22Rv1 (cell line): ENCODE results near the gene C3orf20.
A peak's percentile ranks its signal among the peaks of the same experiment; 100 is the strongest.

Experiments
- H3K27ac ChIP-seq: fragments of 450-650 bp; 2 replicates; pipeline ENCODE4 v1.5.1; 2017
- CTCF ChIP-seq: fragments of 450-650 bp; IDR thresholded peaks from 2 replicates; pipeline ENCODE4 v1.5.1; 2017; ENCODE audit warnings: mild to moderate bottlenecking
- ZFX ChIP-seq: fragments of 450-650 bp; IDR thresholded peaks from 2 replicates; pipeline ENCODE4 v1.6.1; 2017; ENCODE audit warnings: antibody characterized with exemption, borderline replicate concordance

The C3orf20 gene

DNA sequence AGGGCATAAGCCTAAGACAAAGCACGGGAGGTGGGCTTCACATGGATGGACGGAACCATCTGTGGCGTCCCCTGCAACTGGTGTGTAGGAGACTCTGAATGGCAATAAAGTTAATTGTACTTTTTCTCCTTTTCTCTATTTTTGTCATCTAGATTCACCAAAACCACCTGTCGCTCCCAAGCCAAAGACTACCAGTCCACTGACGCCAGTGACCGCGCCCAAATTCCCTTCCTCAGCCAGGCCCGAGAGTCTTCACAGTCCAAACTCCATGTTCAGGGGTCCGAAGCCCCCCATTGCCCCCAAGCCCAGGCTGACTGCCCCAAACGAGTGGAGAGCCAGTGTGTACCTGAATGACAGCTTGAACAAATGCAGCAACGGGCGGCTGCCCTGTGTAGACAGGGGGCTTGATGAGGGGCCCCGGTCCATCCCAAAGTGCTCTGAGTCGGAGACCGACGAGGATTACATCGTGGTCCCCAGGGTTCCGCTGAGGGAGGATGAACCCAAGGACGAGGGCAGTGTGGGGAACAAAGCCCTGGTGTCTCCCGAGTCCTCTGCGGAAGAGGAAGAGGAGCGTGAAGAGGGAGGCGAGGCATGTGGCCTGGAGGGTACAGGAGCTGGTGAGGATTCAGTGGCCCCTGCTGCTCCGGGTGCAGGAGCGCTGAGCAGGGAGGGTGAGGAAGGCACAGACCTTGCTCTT is 144.0 kb downstream of the C3orf20 start, which contains the start of gene FGD5:
Gene FGD5, plus strand, starts transcription at position 159 of the 697 bp plus-strand sequence. Its CDS starts 110 bp downstream, at position 269.
- TF ChIP-seq CTCF = no peak
- no peak for TF ChIP-seq ZFX
- H3K27ac ChIP-seq = no peak within 1 kb of the TSS

DNA sequence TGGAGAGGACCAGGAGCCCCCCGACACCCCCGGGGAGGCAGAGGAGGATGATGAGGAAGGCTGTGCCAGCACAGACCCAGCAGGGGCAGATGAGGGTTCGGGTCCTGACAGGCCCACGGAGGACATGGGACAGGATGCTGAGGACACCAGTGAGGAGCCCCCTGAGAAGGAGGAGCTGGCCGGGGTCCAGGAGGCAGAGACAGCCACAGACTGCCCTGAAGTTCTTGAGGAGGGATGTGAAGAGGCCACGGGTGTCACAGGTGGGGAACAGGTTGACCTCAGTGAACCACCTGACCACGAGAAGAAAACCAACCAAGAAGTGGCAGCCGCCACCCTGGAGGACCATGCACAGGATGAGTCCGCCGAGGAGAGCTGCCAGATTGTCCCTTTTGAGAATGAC is 144.7 kb downstream of the C3orf20 start:
- TF ChIP-seq ZFX (no peak), CTCF (no peak)
- no peak overlapping the region for H3K27ac ChIP-seq

- H3K27ac ChIP-seq = no peak overlapping the region
- TF ChIP-seq ZFX (no peak), CTCF (no peak)
Measured at GRCh38 chr3:14820156-14820555, 145.2 kb downstream of the C3orf20 start.

GRCh38 chr3:14821151-14821550 is 146.2 kb downstream of the C3orf20 start:
- no peak overlapping the region for H3K27ac ChIP-seq
- TF ChIP-seq ZFX (no peak), CTCF (no peak)

DNA sequence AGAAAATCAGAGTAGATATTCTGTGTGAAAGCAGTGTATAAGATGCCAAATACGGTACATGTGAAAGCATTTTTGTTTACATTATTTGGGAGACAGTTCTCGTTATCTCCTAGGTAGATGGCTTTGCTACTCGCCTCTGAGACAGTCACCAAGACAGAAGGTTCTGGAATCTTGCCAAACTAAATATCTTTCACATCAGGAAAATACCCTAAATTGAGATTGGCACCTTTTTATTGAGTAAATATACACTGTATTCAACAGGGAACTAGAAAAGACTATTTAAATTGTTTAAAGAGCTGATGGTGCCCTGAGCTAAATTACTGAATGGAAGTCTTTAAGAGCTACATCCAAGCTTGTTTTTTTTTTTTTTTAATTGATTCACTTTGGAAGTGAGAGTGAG is 147.2 kb downstream of the C3orf20 start:
- TF ChIP-seq ZFX = no peak
- no peak for TF ChIP-seq CTCF
- H3K27ac ChIP-seq = peak overlapping the region; percentile 68
